ENCODE data around the gene CALB2.
A peak's percentile ranks its signal among the peaks of the same experiment; 100 is the strongest.
"Not testable (repeated sequence)": the region's sequence is repeated elsewhere in the genome, so short reads cannot be mapped to it uniquely, and the experiment has no call there.

The CALB2 gene

DNA sequence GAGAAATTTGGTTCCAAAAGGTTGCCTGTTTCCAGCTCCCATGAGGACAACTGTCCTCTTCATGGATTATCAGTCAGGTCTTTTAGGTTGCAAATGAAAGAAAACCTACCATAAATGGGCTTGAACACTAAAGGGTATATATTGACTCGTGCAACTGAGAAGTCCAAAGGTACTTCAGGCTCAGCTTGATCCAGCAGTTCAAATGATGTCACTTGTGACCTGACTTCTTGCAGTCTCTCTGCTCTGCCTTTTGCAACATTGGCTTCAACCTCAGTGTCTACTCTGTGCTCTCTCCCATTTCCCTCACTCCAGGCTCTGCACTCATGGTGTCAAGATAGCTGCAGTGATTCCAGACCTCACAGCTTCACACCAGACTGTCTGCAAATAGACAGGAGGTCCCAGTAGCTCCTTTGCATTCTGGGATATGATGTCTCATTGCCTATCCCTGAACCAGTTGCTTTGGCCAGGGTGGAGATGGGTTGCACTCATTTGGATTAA is 5.5 kb upstream of the CALB2 start:
- no peak for DNase-seq (ENCODE audit: low read depth)

GRCh38 chr16:71353736-71354135 is 4.8 kb upstream of the CALB2 start:
- no peak for DNase-seq (ENCODE audit: low read depth)

- DNase-seq (ENCODE audit: low read depth): no peak
Measured at GRCh38 chr16:71354156-71354555, 4.4 kb upstream of the CALB2 start.

- no peak for DNase-seq (ENCODE audit: low read depth)
Measured at GRCh38 chr16:71356051-71356740, 2.3 kb upstream of the CALB2 start.

GRCh38 chr16:71356936-71357335 is 1.6 kb upstream of the CALB2 start:
- not testable (repeated sequence) for DNase-seq (ENCODE audit: low read depth)

GRCh38 chr16:71357681-71358080 is 842 bp upstream of the CALB2 start:
- DNase-seq (ENCODE audit: low read depth): no peak

DNA sequence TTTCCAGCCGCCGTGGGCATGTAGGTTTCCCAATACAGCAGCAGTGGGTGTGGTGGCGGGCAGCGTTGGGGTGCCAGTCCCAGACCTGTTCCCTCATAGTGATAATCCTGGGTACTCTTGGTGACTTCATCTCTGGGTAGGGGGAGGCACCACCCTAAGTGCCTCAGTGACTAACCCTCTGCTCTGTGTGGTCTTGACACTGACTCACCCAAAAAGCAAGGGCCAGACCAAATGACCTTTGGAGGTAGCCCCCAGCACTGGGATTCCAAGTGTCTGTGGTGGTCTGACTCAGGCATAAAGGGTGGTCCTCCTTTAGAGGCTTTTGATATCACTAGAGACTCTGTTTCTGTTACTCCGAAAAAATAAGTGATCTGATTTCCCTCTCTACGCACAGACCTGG is 908 bp downstream of the CALB2 start:
- no peak for DNase-seq (ENCODE audit: low read depth)

DNA sequence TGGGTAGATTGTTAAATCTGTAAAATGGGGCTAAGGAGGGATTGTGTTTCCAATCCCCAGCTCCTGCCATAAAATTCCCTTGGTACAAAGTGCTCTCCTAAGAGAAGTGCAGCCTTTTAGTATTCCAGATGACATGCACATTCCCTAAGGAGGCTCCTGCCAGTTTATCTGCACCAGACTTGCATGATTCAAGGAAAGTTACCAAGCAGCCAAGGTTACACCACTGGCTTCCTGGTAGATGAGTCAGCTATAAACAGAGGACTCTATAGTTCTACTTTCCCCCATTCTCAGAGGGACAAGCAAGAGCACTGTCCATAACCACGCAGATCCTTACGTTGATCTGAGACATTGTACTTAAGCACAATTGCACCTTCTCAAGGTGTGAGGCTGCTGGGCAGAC is 1.9 kb downstream of the CALB2 start:
- peak; percentile 85 for DNase-seq (ENCODE audit: low read depth)

DNA sequence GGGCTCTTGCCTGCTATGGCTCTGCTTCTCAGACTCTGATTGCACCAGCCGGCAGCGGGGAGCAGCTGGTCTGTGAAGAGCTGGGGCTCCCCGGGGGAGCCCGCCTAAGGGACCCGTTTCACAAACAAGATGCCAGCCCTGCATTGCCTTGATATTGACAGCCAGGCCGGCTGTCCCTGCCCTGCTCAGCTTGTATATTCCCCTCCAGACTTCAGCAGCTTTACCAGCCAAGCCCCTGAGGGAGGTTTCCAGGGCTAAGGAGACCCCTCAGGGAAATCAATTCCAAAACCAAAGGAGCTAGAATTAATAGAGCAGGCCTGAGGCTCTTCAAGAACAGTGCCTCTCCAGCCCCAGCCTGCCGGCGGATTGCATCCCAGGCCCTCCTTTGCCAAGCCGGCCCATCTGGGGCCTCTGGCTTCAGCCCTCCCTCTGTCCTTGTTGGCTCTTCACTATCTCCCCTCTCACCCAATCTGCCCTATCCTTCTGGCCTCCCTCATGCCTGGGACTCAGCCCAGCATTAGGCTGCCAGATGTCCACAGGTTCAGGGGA is 5.7 kb downstream of the CALB2 start:
- no peak for DNase-seq (ENCODE audit: low read depth)

DNA sequence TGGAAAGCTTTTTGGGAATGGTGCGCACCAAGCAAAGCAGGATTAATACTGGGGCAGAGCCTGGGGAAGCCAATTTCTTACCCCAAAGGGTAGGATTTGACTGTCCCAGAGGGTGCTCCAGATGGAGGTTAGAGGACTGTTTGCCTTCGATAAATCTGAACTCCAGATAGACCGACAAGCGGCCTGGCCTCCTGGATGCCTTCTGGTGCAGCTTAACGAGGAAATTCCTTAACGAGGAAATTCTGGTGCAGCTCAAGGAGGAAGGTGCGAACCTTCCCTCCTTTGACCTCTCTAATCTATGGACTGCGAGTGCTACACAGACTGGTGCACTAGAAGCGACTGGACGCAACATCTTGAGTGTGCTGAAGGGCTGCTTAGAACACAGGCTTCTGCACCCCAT is 6.5 kb downstream of the CALB2 start:
- DNase-seq (ENCODE audit: low read depth): no peak

DNA sequence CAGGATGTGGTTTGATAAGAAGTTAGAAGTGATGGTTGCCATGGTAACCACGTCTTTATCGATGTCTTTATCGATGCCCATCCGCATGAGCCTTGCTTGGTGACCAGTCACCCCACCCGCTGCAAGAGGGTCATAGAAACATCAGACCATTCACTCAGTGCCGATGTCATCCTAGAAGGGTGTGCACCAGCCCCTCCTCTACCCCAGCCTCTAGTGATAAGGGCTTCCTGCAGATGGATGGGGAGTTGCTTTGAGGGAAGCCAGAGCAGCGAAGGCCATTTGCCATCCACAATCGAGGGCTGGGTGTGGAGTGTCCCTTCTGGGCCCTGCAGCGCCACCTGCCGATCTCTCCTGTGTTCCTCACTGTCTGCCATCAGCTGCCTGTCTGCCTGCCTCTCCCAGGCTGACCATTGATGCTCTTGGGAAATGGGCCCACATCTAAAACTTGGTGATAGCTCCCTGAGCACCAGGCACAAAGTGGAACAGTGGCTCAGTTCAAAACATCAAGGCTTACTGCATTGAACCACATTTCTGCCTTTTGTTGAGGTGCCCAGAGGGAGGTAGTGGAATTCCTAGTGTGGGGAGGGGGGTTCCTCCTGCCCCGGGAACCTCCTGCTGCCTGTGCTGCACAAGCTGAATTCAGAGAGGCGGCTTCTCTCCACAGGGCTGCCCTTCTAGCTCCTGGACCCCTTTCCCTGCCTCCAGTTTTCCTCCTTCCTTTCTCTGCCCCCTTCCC is 8.9 kb downstream of the CALB2 start:
- no peak for DNase-seq (ENCODE audit: low read depth)

GRCh38 chr16:71368958-71369357 is 10.4 kb downstream of the CALB2 start:
- DNase-seq (ENCODE audit: low read depth): no peak

GRCh38 chr16:71369494-71369893 is 11.0 kb downstream of the CALB2 start:
- no peak for DNase-seq (ENCODE audit: low read depth)

GRCh38 chr16:71371237-71371636 is 12.7 kb downstream of the CALB2 start:
- DNase-seq (ENCODE audit: low read depth): no peak

DNA sequence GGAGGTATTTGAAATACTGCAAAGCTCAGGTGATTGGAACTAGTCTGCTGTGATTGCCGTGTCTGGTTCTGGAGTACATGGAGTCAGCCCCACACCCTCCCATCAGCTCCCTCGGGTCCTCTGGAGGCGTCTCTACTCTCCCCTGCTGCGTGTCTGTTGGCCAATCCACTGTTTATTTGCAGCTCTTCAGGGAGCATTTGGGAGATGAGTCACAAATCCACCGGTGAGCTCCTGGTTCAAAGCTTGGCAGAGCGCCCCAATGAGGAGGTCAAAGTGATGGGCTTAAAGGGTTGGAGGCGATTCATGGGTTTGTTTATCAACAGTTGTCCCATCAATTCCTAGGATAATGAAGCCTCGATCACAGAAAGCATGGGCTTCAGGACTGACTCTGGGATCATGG is 14.6 kb downstream of the CALB2 start:
- DNase-seq (ENCODE audit: low read depth): peak; percentile 27

GRCh38 chr16:71376465-71377157 is 18.1 kb downstream of the CALB2 start:
- DNase-seq (ENCODE audit: low read depth): no peak

DNA sequence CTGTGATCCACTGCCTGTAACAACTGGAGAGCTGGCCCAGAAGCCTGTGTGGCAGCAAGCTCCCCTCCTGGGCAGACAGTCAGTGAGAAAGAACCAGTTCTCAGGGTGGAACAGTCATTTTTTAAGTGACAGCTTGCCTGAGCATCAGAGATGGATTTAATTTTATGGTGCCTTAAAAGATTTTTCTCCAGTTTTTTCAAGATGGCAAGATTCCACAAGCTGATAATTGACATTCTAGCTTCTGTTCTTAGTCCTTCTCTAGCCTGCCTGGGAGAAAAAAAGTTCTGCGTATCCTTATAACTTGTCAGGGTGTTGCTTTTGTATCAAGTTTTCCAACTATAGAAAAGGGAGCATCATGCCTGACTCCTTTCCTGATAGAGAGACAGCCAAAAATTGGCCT is 21.2 kb downstream of the CALB2 start:
- no peak for DNase-seq (ENCODE audit: low read depth)

- no peak for DNase-seq (ENCODE audit: low read depth)
Measured at GRCh38 chr16:71380831-71381230, 22.3 kb downstream of the CALB2 start.

- DNase-seq (ENCODE audit: low read depth): no peak
Measured at GRCh38 chr16:71383054-71383773, 24.7 kb downstream of the CALB2 start.

GRCh38 chr16:71384073-71384724 is 25.7 kb downstream of the CALB2 start:
- DNase-seq (ENCODE audit: low read depth): no peak

DNA sequence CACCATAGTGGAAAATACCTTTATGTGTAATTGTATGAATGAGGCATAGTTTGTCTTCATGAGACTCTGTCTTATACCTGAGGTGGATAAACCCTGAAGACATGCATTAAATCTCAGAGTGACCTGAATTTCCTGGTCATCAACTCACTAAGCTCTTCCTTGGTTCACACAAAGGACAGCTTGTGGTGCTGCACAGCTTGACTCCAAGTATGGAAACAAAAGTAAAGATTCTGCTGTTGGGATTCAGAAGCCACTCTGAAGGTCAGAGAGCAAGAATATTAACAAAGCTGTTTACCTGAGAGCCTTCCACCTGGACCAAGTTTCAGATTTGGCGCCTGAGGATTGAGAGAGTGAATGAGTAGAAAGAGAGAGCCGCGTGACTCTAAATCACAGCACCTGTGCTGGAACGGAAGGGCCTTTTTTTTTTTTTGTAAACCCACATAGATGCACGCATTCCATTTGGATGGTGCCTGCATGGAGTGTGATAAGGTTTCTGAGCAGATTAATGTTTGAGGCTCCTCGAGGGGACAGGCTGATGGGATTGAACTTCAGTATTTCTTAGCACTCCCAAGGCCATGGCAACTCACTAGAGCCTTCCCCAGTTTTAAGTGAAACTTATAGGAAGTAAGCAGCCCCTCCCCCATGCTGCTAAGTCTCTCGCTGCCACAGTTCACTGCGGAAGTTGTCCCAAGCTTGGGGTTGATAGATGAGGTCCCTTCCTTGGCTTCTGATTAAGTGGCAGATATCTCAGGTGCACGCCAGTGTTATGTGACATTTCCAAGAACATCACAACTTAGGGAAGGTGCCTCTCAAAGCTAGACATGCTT is 28.7 kb downstream of the CALB2 start:
- DNase-seq (ENCODE audit: low read depth): no peak

Data from GM04504 (cell line).